IMR-90 (cell line): ENCODE data around the gene CPN2. TPM values are rescaled to one million over a fixed set of nuclear protein-coding genes. Genes with fewer than 3 reads are reported as not detected.

Source experiments
- ATAC-seq: fragments of 200-7000 bp; cut with Tn5 transposase; 2 replicates; pipeline ENCODE4 v1.9.1; 2020; ENCODE audit warnings: low read depth, mild to moderate bottlenecking, moderate library complexity
- BruUV-seq: library from RNA; stranded (reverse); fragments of 400-500 nt; replicated peaks from 2 replicates; lab custom pipeline; 2021; lab: Mats Ljungman, UMichigan
- CTCF ChIA-PET: fragments of 300-600 bp; formaldehyde crosslinking; extraction: SDS; loops from one replicate; lab custom pipeline; 2021; ENCODE audit warnings: antibody characterized with exemption; lab: Yijun Ruan, JAX
- POLR2A ChIA-PET: fragments of 300-600 bp; sonication (Branson Sonifier 250); formaldehyde crosslinking; loops from one replicate; lab custom pipeline; 2022; ENCODE audit warnings: antibody characterized with exemption; ENCODE audit not compliant: unreplicated experiment; lab: Charles Lee
- DNase-seq: peaks from one replicate; pipeline ENCODE4 v3.0.0; 2013
- H2AFZ ChIP-seq: replicated peaks from 2 replicates; pipeline ENCODE3; 2013; ENCODE audit warnings: low read length, mild to moderate bottlenecking; ENCODE audit not compliant: poor library complexity
- H2AK5ac ChIP-seq: 2 replicates; pipeline ENCODE4 v1.6.1; 2013; ENCODE audit warnings: low read depth, low read length, inconsistent platforms
- H2AK9ac ChIP-seq: replicated peaks from 2 replicates; pipeline ENCODE3; 2013; ENCODE audit warnings: mild to moderate bottlenecking, low read depth, low read length, moderate library complexity; ENCODE audit not compliant: poor library complexity
- H2BK120ac ChIP-seq: 2 replicates; pipeline ENCODE4 v1.6.1; 2013; ENCODE audit warnings: low read depth, low read length, inconsistent platforms
- H2BK15ac ChIP-seq: 3 replicates; pipeline ENCODE4 v1.6.1; 2013; ENCODE audit warnings: low read depth, low read length, inconsistent platforms
- H2BK20ac ChIP-seq: 2 replicates; pipeline ENCODE4 v1.6.1; 2013; ENCODE audit warnings: low read depth, mild to moderate bottlenecking, inconsistent platforms, low read length, moderate library complexity
- H2BK5ac ChIP-seq: 2 replicates; pipeline ENCODE4 v1.6.1; 2013; ENCODE audit warnings: mild to moderate bottlenecking, low read depth, low read length, inconsistent platforms; ENCODE audit not compliant: poor library complexity, severe bottlenecking
- H3K14ac ChIP-seq: replicated peaks from 2 replicates; pipeline ENCODE4 v1.6.1; 2013; ENCODE audit warnings: low read depth, low read length, inconsistent platforms
- H3K18ac ChIP-seq: 2 replicates; pipeline ENCODE4 v1.6.1; 2013; ENCODE audit warnings: low read depth, low read length, control low read depth
- H3K23ac ChIP-seq: 2 replicates; pipeline ENCODE4 v1.6.1; 2013; ENCODE audit warnings: low read depth, low read length, inconsistent platforms
- H3K27ac ChIP-seq: 2 replicates; pipeline ENCODE4 v1.5.1; 2013; ENCODE audit warnings: mild to moderate bottlenecking, control low read depth, low read length; ENCODE audit not compliant: insufficient read depth
- H3K27me3 ChIP-seq: 2 replicates; pipeline ENCODE4 v1.6.1; 2013; ENCODE audit warnings: low read length; ENCODE audit not compliant: control insufficient read depth, insufficient read depth
- H3K36me3 ChIP-seq: 2 replicates; pipeline ENCODE4 v1.6.1; 2013; ENCODE audit warnings: low read length, mixed read lengths; ENCODE audit not compliant: control insufficient read depth, insufficient read depth
- H3K4ac ChIP-seq: 2 replicates; pipeline ENCODE4 v1.6.1; 2013; ENCODE audit warnings: low read depth, low read length, inconsistent platforms
- H3K4me1 ChIP-seq: 2 replicates; pipeline ENCODE4 v1.6.1; 2013; ENCODE audit warnings: low read length, mixed read lengths; ENCODE audit not compliant: control insufficient read depth, insufficient read depth
- H3K4me2 ChIP-seq: 2 replicates; pipeline ENCODE4 v1.6.1; 2013; ENCODE audit warnings: low read depth, mild to moderate bottlenecking, control low read depth, low read length, moderate library complexity
- H3K4me3 ChIP-seq: 2 replicates; pipeline ENCODE4 v1.5.1; 2013; ENCODE audit warnings: low read depth, mild to moderate bottlenecking, control low read depth, low read length, moderate library complexity; ENCODE audit not compliant: insufficient read depth
- H3K56ac ChIP-seq: 2 replicates; pipeline ENCODE4 v1.6.1; 2013; ENCODE audit warnings: low read length, inconsistent platforms; ENCODE audit not compliant: insufficient read depth; ENCODE audit errors: extremely low read depth
- H3K79me1 ChIP-seq, 2 experiments: 2 replicates each; pipeline ENCODE4 v1.6.1; 2013; ENCODE audit warnings: low read length in 2 of 2, inconsistent platforms in 1 of 2, low read depth in 1 of 2
- H3K9ac ChIP-seq: 2 replicates; pipeline ENCODE4 v1.6.1; 2013; ENCODE audit warnings: low read depth, low read length, control low read depth
- H3K9me1 ChIP-seq: 2 replicates; pipeline ENCODE4 v1.6.1; 2013; ENCODE audit warnings: low read length, inconsistent platforms; ENCODE audit not compliant: insufficient read depth
- H3K9me3 ChIP-seq: 2 replicates; pipeline ENCODE4 v1.6.1; 2013; ENCODE audit warnings: low read length; ENCODE audit not compliant: control insufficient read depth, insufficient read depth
- H4K20me1 ChIP-seq: 2 replicates; pipeline ENCODE4 v1.6.1; 2013; ENCODE audit warnings: low read length, inconsistent platforms; ENCODE audit not compliant: insufficient read depth
- H4K5ac ChIP-seq: 2 replicates; pipeline ENCODE4 v1.6.1; 2013; ENCODE audit warnings: mild to moderate bottlenecking, low read depth, low read length, control low read depth
- H4K8ac ChIP-seq, 2 experiments: 2 replicates each; pipeline ENCODE4 v1.6.1; 2013; ENCODE audit warnings: low read depth in 2 of 2, low read length in 2 of 2, control low read depth in 1 of 2, inconsistent platforms in 1 of 2
- H4K91ac ChIP-seq: 2 replicates; pipeline ENCODE4 v1.6.1; 2013; ENCODE audit warnings: low read depth, low read length, inconsistent platforms; ENCODE audit not compliant: insufficient read depth
- BHLHE40 ChIP-seq: fragments of 150-350 bp; IDR thresholded peaks from 2 replicates; pipeline ENCODE4 v1.6.1; 2016; ENCODE audit warnings: mild to moderate bottlenecking, low read depth, low read length
- CEBPB ChIP-seq: IDR thresholded peaks from 2 replicates; pipeline ENCODE4 v1.6.1; 2012; ENCODE audit warnings: low read depth, low read length, improper control_type of control experiment
- ELK1 ChIP-seq: fragments of 150-350 bp; IDR thresholded peaks from 2 replicates; pipeline ENCODE4 v1.6.1; 2016; ENCODE audit warnings: low read depth, mild to moderate bottlenecking, low read length, moderate library complexity, borderline replicate concordance
- FOS ChIP-seq: fragments of 150-350 bp; IDR thresholded peaks from 2 replicates; pipeline ENCODE4 v1.6.1; 2016; ENCODE audit warnings: low read depth, low read length
- MAFK ChIP-seq: IDR thresholded peaks from 2 replicates; pipeline ENCODE4 v1.6.1; 2012; ENCODE audit warnings: low read depth, low read length, improper control_type of control experiment
- MAZ ChIP-seq: IDR thresholded peaks from 2 replicates; pipeline ENCODE4 v1.6.1; 2012; ENCODE audit warnings: low read depth, mild to moderate bottlenecking, low read length, improper control_type of control experiment, moderate library complexity, borderline replicate concordance
- MXI1 ChIP-seq: IDR thresholded peaks from 2 replicates; pipeline ENCODE4 v1.6.1; 2012; ENCODE audit warnings: low read depth, mild to moderate bottlenecking, low read length, moderate library complexity, borderline replicate concordance
- NFE2L2 ChIP-seq: fragments of 150-350 bp; IDR thresholded peaks from 2 replicates; pipeline ENCODE4 v1.6.1; 2016; ENCODE audit warnings: low read depth, mild to moderate bottlenecking, low read length
- POLR2A ChIP-seq: IDR thresholded peaks from 2 replicates; pipeline ENCODE4 v1.6.1; 2012; ENCODE audit warnings: mild to moderate bottlenecking, low read depth, low read length
- RAD21 ChIP-seq: IDR thresholded peaks from 2 replicates; pipeline ENCODE4 v1.6.1; 2012; ENCODE audit warnings: low read length, improper control_type of control experiment
- RCOR1 ChIP-seq: IDR thresholded peaks from 2 replicates; pipeline ENCODE4 v1.6.1; 2012; ENCODE audit warnings: mild to moderate bottlenecking, low read length, improper control_type of control experiment; ENCODE audit not compliant: insufficient replicate concordance
- RFX5 ChIP-seq: IDR thresholded peaks from 2 replicates; pipeline ENCODE4 v1.8.0; 2012; ENCODE audit warnings: low read depth, mild to moderate bottlenecking, low read length, moderate library complexity
- SMC3 ChIP-seq: fragments of 150-350 bp; IDR thresholded peaks from 2 replicates; pipeline ENCODE4 v1.6.1; 2016; ENCODE audit warnings: low read depth, mild to moderate bottlenecking, antibody characterized with exemption, low read length, moderate library complexity
- USF2 ChIP-seq: fragments of 150-350 bp; IDR thresholded peaks from 2 replicates; pipeline ENCODE4 v1.6.1; 2017; ENCODE audit warnings: mild to moderate bottlenecking, antibody characterized with exemption, low read length, low read depth
- WGBS, 2 experiments: methylation state at CpG; one replicate each; pipeline versions ENCODE4 v1.1.5 to v1.1.7; 2013; ENCODE audit warnings: missing lambda C conversion rate in 2 of 2; ENCODE audit not compliant: insufficient read length in 1 of 2; ENCODE audit errors: extremely low coverage in 2 of 2; 5-methylcytosine and 5-hydroxymethylcytosine counted together
- dilution Hi-C: fragments of 300-500 bp; cut with HindIII; formaldehyde crosslinking; loops from one replicate; pipeline ENCODE4 v1.14.3; 2018; ENCODE audit warnings: low sequenced_read_pairs; ENCODE audit not compliant: unreplicated experiment
- in situ Hi-C: fragments of 300-500 bp; cut with MboI; formaldehyde crosslinking; loops from 3 replicates; pipeline ENCODE4 v1.14.3; 2019; ENCODE audit warnings: low sequenced_read_pairs, inconsistent platforms, mixed read lengths
- intact Hi-C: fragments of 100-400 bp; cut with micrococcal nuclease; formaldehyde crosslinking; loops from 2 replicates; pipeline ENCODE4 v1.10.0; 2022
- polyA plus RNA-seq, 3 experiments: library from polyadenylated mRNA; depleted of rRNA; stranded (reverse); fragments of >200 nt; gene quantifications; 2 replicates each; pipeline ENCODE4 v1.2.3, GENCODE V29; 2012; ENCODE audit warnings: low replicate concordance in 1 of 3
- total RNA-seq: library from RNA; depleted of rRNA; stranded (reverse); fragments of >200 nt; gene quantifications from 2 replicates; pipeline ENCODE4 v1.2.3, GENCODE V29; 2012
- TF ChIP-seq, protein P1 (sequence below): conservative IDR thresholded peaks from 2 replicates; pipeline ENCODE4 v1.5.1; 2012; ENCODE audit warnings: mild to moderate bottlenecking, low read depth, low read length, improper control_type of control experiment

The CPN2 gene
- total and polyA plus RNA-seq, 2 of the 4 experiments (the other 2 are of a cell fraction) = 0.07 TPM; not detected in 1

- intact Hi-C loops = loop anchor here (5.0 kb wide), 1 partner anchor 932 kb away; no protein-coding TSS in a partner anchor
- Histone ChIP-seq H3K9me3 (no peaks in the 10 kb centered on the region), H4K5ac (peak overlapping the region; percentile 3; the same call in 1 of the 2 replicates), H3K36me3 (no peaks in the 10 kb centered on the region), H4K20me1 (peaks cover 3% of the 10 kb centered on the region; the same call in 1 of the 2 replicates), H3K4me2 (no peak overlapping the region), H3K4ac (no peak overlapping the region), H2AK9ac (no peak overlapping the region), H3K9ac (no peak overlapping the region), H3K18ac (peak overlapping the region; percentile 14; the same call in 1 of the 2 replicates), H3K27ac (0 out of 2 replicates have a peak overlapping the region, but pooled peaks have one; percentile 3), H3K79me1 (0 out of 4 replicates have a peak, but pooled peaks cover 0 to 8% of the 10 kb centered on the region in 2 experiments), H3K4me1 (peaks cover 10% of the 10 kb centered on the region), H3K14ac (0 out of 2 replicates have a peak overlapping the region, but pooled peaks have one; percentile 37), H2BK5ac (peak overlapping the region; percentile 1), H2BK15ac (no peak overlapping the region; the same call in 2 of the 3 replicates), H3K23ac (no peak overlapping the region), H4K8ac (no peak overlapping the region; a peak in 1 of 4 replicates), H2BK120ac (peak overlapping the region; percentile 24; the same call in 1 of the 2 replicates), H2BK20ac (peak overlapping the region; percentile 6; the same call in 1 of the 2 replicates), H4K91ac (no peak overlapping the region; the same call in 1 of the 2 replicates), H2AFZ (peak overlapping the region; percentile 1), H2AK5ac (peak overlapping the region; percentile 35; the same call in 1 of the 2 replicates), H3K27me3 (no peaks in the 10 kb centered on the region), H3K4me3 (no peak overlapping the region), H3K9me1 (peaks cover 18% of the 10 kb centered on the region), H3K56ac (no peak overlapping the region)
- CTCF ChIA-PET = interaction anchor here (0.7 to 1.0 kb wide), 2 partner anchors 13 to 75 kb away, joined by 3 read pairs; no protein-coding TSS in a partner anchor
- ATAC-seq = no peak; the same call in 1 of the 2 replicates
- POLR2A ChIA-PET = no interaction called here
- dilution Hi-C loops = no loop called here
- WGBS, 2 experiments = 74% methylated on average over 10 of the region's 10 CpGs; no CpG with 5 or more reads in 1 of the 2 experiments
- BruUV-seq = no TSS peak
- in situ Hi-C loops = loop anchor here (10.0 to 25.0 kb wide), 2 partner anchors 275 to 532 kb away; no protein-coding TSS in a partner anchor
- no peak for DNase-seq
- TF ChIP-seq BHLHE40 (no peak), RAD21 (no peak), CEBPB (no peak), MAFK (no peak), USF2 (no peak), ELK1 (no peak), SMC3 (no peak), RFX5 (no peak), POLR2A (no peak), FOS (no peak), MXI1 (no peak), NFE2L2 (no peak), MAZ (no peak), RCOR1 (no peak)
- TF ChIP-seq, protein P1, sequence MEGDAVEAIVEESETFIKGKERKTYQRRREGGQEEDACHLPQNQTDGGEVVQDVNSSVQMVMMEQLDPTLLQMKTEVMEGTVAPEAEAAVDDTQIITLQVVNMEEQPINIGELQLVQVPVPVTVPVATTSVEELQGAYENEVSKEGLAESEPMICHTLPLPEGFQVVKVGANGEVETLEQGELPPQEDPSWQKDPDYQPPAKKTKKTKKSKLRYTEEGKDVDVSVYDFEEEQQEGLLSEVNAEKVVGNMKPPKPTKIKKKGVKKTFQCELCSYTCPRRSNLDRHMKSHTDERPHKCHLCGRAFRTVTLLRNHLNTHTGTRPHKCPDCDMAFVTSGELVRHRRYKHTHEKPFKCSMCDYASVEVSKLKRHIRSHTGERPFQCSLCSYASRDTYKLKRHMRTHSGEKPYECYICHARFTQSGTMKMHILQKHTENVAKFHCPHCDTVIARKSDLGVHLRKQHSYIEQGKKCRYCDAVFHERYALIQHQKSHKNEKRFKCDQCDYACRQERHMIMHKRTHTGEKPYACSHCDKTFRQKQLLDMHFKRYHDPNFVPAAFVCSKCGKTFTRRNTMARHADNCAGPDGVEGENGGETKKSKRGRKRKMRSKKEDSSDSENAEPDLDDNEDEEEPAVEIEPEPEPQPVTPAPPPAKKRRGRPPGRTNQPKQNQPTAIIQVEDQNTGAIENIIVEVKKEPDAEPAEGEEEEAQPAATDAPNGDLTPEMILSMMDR = no peak
Measured at GRCh38 chr3:194330160-194330559, 21.0 kb downstream of the CPN2 start.
